ENCODE results near the gene PDE9A.

Gene PDE9A

DNA sequence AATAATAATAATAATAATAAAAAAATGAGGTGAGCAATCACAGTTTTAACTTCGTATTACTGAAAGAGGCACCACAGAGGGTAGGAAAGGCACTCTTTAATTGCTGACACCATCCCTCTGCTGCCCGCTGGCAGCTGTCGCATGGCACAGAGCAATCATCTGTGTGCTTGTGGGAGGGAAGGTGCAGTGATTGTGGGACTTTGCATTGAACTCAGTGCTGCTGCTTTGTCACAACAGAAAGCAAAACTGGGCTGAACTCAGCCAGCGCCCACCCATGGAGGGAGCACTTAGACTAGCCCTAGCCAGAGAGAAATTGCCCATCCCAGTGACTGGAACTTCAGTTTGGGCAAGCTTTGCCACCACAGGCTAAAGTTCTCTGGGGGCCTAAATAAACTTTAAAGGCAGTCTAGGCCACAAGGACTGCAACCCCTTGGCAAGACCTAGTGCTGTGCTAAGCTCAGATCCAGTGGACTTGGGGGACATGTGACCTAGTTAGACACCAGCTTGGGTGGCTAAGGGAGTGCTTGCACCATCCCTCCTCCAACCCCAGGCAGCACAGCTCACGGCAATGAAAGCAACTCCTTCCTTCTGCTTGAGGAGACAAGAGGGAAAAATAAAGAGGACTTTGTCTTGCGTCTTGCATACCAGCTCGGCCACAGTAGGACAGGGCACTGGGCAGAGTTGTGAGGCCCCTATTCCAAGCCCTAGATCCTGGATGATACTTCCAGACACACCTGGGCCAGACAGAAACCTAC lies 166.6 kb downstream of the PDE9A start:
- DNase-seq (ENCODE audit: low read depth in 1 of 2, low spot score in 1 of 2), result no peak

DNA sequence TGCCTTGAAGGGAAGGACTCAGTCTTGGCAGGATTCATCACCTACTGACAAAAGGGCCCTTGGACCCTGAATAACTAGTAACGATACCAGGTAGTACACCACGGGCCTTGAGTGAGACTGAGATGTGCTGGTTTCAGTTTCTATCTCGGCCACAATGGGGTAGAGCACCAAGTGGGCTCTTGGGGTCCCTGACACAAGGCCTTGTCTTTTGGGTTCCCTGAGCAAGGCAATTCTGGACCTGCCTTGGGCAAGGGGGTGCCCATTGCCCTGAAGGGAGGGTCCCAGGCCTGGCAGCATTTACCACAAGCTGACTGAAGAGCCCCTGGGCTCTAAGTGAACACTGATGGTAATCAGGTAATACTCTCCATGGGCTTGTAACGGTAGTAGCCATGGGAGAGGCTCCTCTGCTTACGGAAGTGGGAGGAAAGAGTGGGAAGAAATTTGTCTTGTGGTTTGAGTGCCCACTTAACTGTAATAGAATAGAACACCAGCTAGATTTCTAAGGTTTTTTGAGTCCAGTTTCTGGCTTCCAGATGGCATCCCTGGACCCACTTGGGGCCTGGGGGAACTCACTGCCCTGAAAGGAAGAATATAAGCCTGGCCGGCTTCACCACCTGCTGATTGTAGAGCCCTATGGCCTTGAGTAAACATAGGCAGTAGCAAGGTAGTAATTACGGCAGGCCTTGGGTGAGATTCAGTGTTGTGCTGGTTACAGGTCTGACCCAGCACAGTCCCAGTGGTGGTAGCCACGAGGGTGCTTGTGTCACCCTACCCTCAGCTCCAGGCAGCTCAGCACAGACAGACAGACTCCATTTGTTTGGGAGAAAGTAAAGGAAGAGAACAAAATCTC lies 167.4 kb downstream of the PDE9A start:
- no peak for DNase-seq (ENCODE audit: low read depth in 1 of 2, low spot score in 1 of 2)

All from activated CD4-positive, alpha-beta T cell treated with anti-CD3 and anti-CD28 coated beads, Interleukin-2, amount 50 U/mL, for 24 hours (primary cell).